ENCODE results near the gene RILPL1.
"Not testable (repeated sequence)": the region's sequence is repeated elsewhere in the genome, so short reads cannot be mapped to it uniquely, and the experiment has no call there.

The RILPL1 gene

DNA sequence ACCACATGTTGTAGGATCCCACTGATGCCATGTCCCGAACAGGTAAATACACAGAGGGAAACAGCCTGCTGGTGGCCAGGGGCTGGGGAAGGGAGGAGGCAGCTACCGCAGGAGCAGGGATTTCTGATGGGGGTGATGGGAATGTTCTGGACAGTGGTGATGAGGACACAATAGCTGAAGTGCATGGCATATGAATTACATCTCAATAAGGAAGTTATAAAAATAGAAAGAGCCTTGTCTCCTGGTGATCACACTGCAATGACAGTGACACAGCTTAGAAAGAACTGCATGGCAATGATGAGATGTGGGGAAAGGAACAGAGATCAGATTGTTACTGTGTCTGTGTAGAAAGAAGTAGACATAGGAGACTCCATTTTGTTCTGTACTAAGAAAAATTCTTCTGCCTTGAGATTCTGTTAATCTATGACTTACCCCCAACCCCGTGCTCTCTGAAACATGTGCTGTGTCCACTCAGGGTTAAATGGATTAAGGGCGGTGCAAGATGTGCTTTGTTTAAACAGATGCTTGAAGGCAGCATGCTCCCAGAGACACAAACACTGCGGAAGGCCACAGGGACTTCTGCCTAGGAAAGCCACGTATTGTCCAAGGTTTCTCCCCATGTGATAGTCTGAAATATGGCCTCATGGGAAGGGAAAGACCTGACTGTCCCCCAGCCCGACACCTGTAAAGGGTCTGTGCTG, 41.0 kb downstream of the RILPL1 start:
- DNase-seq: not testable (repeated sequence)

DNA sequence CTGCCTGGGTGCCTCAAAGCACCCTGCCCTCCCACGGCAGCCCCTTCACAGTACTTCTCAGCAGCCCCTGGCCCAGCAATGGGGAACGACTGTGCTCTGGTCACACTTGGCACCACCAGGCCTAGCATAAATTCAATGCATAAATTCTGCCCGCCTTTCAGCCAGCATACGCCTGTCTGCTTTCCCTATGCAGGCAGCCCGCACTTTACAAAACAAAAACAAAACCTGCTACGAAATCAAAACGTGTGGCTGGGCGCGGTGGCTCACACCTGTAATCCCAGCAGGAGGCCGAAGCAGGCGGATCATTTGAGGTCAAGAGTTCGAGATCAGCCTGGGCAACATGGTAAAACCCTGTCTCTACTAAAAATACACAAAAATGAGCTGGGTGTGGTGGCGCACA, 42.0 kb downstream of the RILPL1 start:
- no peak for DNase-seq

DNA sequence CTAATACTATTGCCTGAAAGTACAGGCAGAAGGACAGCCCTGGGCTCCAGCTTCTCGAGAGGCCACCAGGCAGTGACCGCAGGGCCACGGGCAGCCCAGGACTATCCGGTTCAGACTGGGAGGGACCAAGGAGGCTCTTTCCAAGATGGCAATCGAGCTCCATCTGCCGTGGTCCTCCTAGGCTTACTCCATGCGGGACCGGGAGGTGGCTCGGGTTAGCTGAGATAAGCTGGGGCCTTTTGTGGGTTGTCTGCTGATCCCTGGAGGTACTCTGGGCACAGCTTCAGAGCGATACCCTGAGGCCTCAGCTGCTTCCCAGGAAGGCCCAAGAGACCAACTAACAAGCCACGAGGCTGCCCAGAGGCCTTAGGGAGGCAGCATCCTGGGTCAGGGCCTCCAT, 42.5 kb downstream of the RILPL1 start:
- DNase-seq: no peak

- no peak for DNase-seq
Measured at GRCh38 chr12:123490089-123490488, 43.4 kb downstream of the RILPL1 start.

DNA sequence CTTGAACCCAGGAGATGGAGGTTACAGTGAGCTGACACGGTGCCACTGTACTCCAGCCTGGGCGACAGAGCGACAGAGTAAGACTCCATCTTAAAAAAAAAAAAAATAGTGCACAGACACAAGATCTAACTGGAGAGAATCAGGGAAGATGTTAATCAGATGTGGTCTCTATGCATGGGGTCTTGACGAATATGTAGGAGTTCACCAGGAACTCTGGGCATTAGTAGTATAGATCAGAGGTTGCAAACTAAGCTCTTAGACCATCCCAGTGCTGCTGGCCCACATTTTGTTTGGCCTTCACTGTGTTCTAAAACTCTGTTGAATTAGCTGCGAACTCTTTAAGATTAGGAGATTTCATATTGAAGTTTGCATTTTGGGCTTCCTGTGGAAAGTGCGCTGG, 43.9 kb downstream of the RILPL1 start:
- DNase-seq: no peak

DNA sequence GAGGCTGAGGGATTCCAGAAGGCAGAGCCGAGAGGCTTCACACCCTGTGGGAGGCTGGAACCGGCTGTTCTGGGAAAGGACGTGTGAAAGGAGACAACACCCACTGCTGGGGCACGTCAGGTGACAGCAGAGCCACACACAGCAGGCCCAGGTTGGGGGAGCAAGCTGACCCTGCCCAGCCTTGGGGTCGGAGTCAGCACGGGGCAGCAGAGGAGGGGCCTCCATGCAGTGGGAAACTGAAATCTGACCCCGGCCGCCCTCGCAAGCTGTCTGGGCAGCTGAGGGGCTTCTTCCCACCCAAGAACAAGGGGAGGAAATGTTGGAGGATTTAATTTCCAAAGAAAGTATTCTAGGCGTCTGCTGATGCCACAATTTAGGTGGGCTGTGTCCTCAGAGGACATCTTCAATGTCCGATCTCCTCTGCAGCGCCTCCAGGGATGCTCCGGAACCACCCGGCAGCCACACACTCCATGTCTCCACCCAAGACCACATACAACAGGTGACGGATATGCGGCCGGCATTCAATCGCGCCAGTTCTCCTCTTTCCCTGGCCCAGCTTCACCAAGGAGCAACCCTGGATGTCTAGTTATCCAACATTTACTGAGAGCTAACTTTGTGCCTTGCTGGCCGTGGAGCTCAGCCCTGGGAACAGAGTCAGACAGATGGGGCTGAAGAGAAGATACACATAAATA, 44.8 kb downstream of the RILPL1 start:
- no peak for DNase-seq

GRCh38 chr12:123487428-123487827, 46.1 kb downstream of the RILPL1 start:
- no peak for DNase-seq

- DNase-seq: no peak
Measured at GRCh38 chr12:123485756-123486155, 47.8 kb downstream of the RILPL1 start.

GRCh38 chr12:123483602-123484248, 49.8 kb downstream of the RILPL1 start:
- DNase-seq: peak; percentile 13

DNA sequence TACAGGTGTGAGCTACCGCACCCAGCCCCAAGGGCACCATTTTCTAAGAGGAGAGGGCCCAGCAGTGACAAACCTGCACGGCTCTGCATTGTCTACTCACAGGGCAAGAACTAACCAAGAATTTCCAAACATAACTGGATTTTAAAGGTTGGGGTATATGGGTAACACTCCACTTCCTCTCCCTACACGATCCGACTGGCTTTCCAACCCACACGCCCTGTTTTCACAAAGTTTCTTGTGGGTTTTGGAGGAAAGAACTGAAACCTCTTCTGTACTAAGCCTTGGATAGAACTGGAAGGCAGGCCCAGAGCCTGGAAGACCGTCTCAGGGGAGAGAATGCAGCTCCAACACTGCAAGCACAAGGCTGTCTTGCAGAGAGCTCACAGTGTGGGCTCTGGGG, 50.6 kb downstream of the RILPL1 start:
- DNase-seq: no peak

- not testable (repeated sequence) for DNase-seq
Measured at GRCh38 chr12:123481251-123481650, 52.3 kb downstream of the RILPL1 start.

- DNase-seq: no peak
Measured at GRCh38 chr12:123479442-123480180, 53.9 kb downstream of the RILPL1 start.

GRCh38 chr12:123478762-123479161, 54.8 kb downstream of the RILPL1 start:
- DNase-seq: no peak

GRCh38 chr12:123478069-123478468, 55.5 kb downstream of the RILPL1 start:
- no peak for DNase-seq

GRCh38 chr12:123475246-123475703, 58.2 kb downstream of the RILPL1 start:
- DNase-seq: no peak

GRCh38 chr12:123474485-123475245, 58.9 kb downstream of the RILPL1 start:
- no peak for DNase-seq

DNA sequence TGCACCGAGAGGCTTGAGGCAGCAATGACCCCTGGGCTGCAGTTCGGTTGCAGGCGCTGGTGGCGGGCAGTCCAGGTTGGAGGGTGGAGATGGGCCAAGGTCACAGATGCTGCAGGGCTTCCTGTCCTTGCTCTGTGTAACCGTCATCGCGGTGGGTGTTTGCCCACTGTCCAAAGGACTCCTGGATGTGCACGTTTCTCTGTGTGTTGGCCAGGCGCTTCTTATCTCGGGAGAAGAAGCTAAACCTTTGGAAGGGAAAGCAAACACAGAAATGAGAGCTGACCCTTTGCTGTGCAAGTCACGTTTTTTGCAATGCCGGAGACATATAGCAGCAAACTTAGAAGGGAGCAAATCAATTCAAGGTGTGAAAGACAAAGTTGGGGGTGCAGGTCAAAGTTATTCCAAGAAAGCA, 61.1 kb downstream of the RILPL1 start:
- DNase-seq: no peak

DNA sequence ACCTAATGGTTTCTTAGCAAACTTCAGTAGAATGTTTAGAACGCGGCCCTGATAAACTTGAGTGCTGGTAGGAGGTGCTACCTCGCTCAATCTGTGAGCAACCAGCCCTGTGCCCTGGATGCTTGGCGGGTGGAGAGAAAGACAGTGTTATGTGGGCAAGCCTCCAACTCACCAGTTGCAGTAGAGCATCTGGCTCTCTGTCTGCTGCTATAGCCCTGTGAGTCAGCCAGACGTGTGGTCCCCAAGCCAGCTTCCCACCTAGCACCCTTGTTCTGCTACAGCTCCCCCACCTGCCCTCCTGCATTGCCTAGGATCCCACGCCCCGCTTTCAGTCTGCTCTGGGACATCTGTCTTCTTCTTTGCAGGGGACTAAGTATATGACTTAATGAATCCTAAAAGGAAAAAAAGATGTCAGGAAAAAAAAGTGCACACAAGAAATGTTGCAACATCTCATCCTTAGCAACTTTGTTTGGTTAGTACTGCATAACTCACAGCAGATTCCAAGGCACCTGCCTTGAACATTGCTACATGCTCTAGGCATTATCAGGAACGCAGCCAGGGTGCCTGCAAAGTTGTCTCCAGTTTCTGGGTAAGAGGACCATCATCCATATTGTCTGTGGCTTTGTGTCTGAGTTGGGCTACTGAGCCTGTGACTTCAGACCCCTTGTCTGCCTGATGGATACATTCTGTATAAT, 62.0 kb downstream of the RILPL1 start:
- DNase-seq: no peak

DNA sequence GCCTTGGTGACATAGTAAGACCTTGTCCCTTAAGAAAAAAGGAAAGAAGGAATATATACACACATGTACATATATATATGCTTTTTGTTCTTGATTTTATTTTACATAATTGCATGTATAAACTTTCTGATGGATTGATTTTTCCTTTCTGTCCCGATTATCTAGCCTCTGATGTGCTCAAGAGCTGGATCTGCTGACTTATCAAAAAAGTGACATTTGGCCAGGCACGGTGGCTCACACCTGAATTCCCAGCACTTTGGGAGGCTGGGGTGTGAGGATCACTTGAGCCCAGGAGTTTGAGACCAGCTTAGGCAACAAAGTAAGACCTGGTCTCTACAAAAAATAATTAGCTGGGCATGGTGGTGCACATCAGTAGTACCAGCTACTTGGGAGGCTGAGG, 63.5 kb downstream of the RILPL1 start:
- DNase-seq: no peak

GRCh38 chr12:123468786-123469185, 64.7 kb downstream of the RILPL1 start:
- DNase-seq: no peak

DNA sequence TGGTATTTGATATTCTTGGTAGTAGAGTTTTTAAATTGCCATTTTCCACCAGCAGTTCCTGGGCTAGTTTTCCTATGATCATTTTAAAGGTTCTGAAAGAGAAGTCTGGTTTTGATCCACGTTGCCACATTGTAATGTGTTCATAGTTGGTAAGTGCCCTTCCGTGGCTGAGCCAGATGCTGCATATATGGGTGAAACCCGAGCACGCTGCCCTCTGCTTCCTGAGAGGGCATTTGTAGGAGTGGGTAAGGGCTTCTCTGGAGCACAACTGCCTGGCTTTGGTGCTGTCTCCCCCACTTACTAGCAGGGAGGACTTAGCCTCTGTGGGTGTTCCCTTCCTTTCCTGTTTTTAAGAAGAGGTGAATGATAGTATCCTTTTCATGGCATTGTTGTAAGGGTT, 68.4 kb downstream of the RILPL1 start:
- no peak for DNase-seq

DNA sequence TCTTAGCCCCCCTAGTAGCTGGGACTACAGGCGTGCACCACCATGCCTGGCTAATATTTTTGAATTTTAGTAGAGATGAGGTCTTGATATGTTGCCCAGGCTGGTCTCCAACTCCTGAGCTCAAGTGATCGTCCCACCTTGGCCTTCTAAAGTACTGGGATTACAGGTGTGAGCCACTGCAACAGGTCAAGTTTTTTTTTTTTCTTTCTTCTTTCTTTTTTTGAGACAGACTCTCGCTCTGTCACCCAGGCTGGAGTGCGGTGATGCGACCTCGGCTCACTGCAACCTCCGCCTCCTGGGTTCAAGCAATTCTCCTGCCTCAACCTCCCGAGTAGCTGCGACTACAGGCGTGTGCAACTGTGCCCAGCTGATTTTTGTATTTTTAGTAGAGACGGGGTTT, 70.3 kb downstream of the RILPL1 start:
- DNase-seq: not testable (repeated sequence)

All from activated CD4-positive, alpha-beta T cell treated with anti-CD3 and anti-CD28 coated beads, Interleukin-2, Interleukin-6, amounts not matched to agents 100 ng/mL and 50 ng/mL, durations not matched to agents 16 hours and 8 hours (primary cell).